Measurements from ENCODE around the gene PLOD3. TPM values are rescaled to one million over a fixed set of nuclear protein-coding genes. Genes with fewer than 3 reads are reported as not detected.
A peak's percentile ranks its signal among the peaks of the same experiment; 100 is the strongest.

The PLOD3 gene
- total RNA-seq, 1 experiment from 2014 or later = 74.5 TPM

- no peaks in the 10 kb centered on the region for H3K79me1 ChIP-seq (ENCODE audit: insufficient read depth, low read depth, low read length, poor library complexity, severe bottlenecking)
- WGBS (ENCODE audit: extremely low coverage, insufficient read length, low lambda C conversion rate) = no CpG with 5 or more reads among the region's 31 CpGs
- no peak overlapping the region for H3T11ph ChIP-seq (ENCODE audit: low read length)
- H3K27me3 ChIP-seq (ENCODE audit: insufficient read depth, low read length) = no peaks in the 10 kb centered on the region; the same call in 1 of the 2 replicates
- H3K18ac ChIP-seq (ENCODE audit: insufficient read length, low read depth, low read length) = no peak overlapping the region
- no peak overlapping the region for H2AK5ac ChIP-seq (ENCODE audit: insufficient read length, low read length)
- H4K20me1 ChIP-seq (ENCODE audit: control insufficient read depth, insufficient read depth, insufficient read length) = no peaks in the 10 kb centered on the region
- no peak overlapping the region for H2BK5ac ChIP-seq (ENCODE audit: insufficient read length, low read length)
- H3K27ac ChIP-seq (ENCODE audit: insufficient read length, low read depth, low read length) = no peak overlapping the region
- Mint-ChIP-seq H3K4me1 (peaks cover 44 to 59% of the 10 kb centered on the region in 2 experiments), H3K36me3 (ENCODE audit: insufficient read depth in 1 of 3, low read depth in 3 of 3) (peaks cover 0 to 25% (median 20%) of the 10 kb centered on the region in 3 experiments; a peak in 4 of 7 replicates), H3K9me3 (no peaks in the 10 kb centered on the region; a peak in 1 of 5 replicates), H3K4me3 (no peak overlapping the region; a peak in 1 of 5 replicates), H3K27ac (peak overlapping the region in 2 of 3 experiments; percentile 52 to 54; a peak in 2 of 7 replicates), H3K27me3 (ENCODE audit: low read depth) (peaks cover 6% of the 10 kb centered on the region)
- H3K9me3 ChIP-seq (ENCODE audit: control insufficient read depth, low read depth, low read length) = no peaks in the 10 kb centered on the region
- H3K23ac ChIP-seq (ENCODE audit: insufficient read length, low read depth, low read length) = no peak overlapping the region
- H2BK12ac ChIP-seq (ENCODE audit: insufficient read length, low read depth, low read length) = no peak overlapping the region
- H3K14ac ChIP-seq (ENCODE audit: insufficient read depth, low read length) = no peak overlapping the region
- H3K56ac ChIP-seq (ENCODE audit: insufficient read length, low read depth, low read length) = no peak overlapping the region
- peak; percentile 65 for DNase-seq
- no peak overlapping the region for H4K91ac ChIP-seq (ENCODE audit: insufficient read length, low read depth, low read length)
- no peak overlapping the region for H3K4me2 ChIP-seq (ENCODE audit: insufficient read depth, insufficient read length, low read length)
- peaks cover 7% of the 10 kb centered on the region; the same call in 1 of the 2 replicates for H3K4me1 ChIP-seq (ENCODE audit: insufficient read depth, low read length)
- TF ChIP-seq CTCF (conservative IDR thresholded peaks at IDR 0.05) = no peak
- no peaks in the 10 kb centered on the region for H3K79me2 ChIP-seq (ENCODE audit: insufficient read depth, low read length)
- no peak overlapping the region for H2AFZ ChIP-seq (ENCODE audit: low read length)
- no peak overlapping the region for H4K5ac ChIP-seq (ENCODE audit: insufficient read length, low read depth, low read length)
- H2BK15ac ChIP-seq (ENCODE audit: low read depth, low read length) = no peak overlapping the region
- no peak overlapping the region for H2BK120ac ChIP-seq (ENCODE audit: low read depth, low read length, poor library complexity, severe bottlenecking)
- no peak overlapping the region for H2BK20ac ChIP-seq (ENCODE audit: low read depth, low read length, poor library complexity, severe bottlenecking)
- no peak overlapping the region for H3K4ac ChIP-seq (ENCODE audit: low read depth, low read length)
- no peak overlapping the region for H4K8ac ChIP-seq (replicated peaks; ENCODE audit: insufficient read length, low read depth, low read length)
- peaks cover 20% of the 10 kb centered on the region for H3K23me2 ChIP-seq (ENCODE audit: insufficient read length, low read depth, low read length, poor library complexity, severe bottlenecking)
- H3K9ac ChIP-seq (ENCODE audit: extremely low read depth, insufficient read length, low read length) = no peak overlapping the region
These were observed 57.4 kb downstream of the PLOD3 start for GRCh38 chr7:101159696-101160674.

All from H9 (cell line).